Stimulated activated CD8-positive, alpha-beta memory T cell treated with anti-CD3 and anti-CD28 coated beads, Interleukin-2, amount 100 ng/mL, for 1 hour (primary cell): ENCODE results near the gene STPG2.

ENCODE experiments used
- DNase-seq, 2 donors: peaks; one replicate each; pipeline ENCODE4 v3.0.0-alpha.2; 2020; ENCODE audit warnings: low read depth in 2 of 2

Gene STPG2

GRCh38 chr4:98093662-98094061, 49.6 kb downstream of the STPG2 start:
- DNase-seq = no peak

GRCh38 chr4:98092833-98093439, 50.3 kb downstream of the STPG2 start:
- no peak for DNase-seq

- no peak for DNase-seq
Measured at GRCh38 chr4:98081936-98082335, 61.3 kb downstream of the STPG2 start.

GRCh38 chr4:98068495-98068894, 74.8 kb downstream of the STPG2 start:
- DNase-seq = no peak

GRCh38 chr4:98055800-98056501, 87.3 kb downstream of the STPG2 start:
- DNase-seq = no peak

- DNase-seq = no peak
Measured at GRCh38 chr4:98046665-98047064, 96.6 kb downstream of the STPG2 start.

- no peak for DNase-seq
Measured at GRCh38 chr4:98030059-98030458, 113.2 kb downstream of the STPG2 start.

GRCh38 chr4:98027827-98028226, 115.4 kb downstream of the STPG2 start:
- DNase-seq = no peak

GRCh38 chr4:98026362-98026761, 116.9 kb downstream of the STPG2 start:
- DNase-seq = no peak

GRCh38 chr4:98006814-98007412, 136.4 kb downstream of the STPG2 start:
- DNase-seq = no peak

GRCh38 chr4:98006060-98006459, 137.2 kb downstream of the STPG2 start:
- no peak for DNase-seq

- DNase-seq = no peak
Measured at GRCh38 chr4:98000940-98001339, 142.3 kb downstream of the STPG2 start.

GRCh38 chr4:97998203-97998602, 145.1 kb downstream of the STPG2 start:
- DNase-seq = no peak

- DNase-seq = no peak
Measured at GRCh38 chr4:97994765-97995465, 148.4 kb downstream of the STPG2 start.

GRCh38 chr4:97990409-97990808, 152.9 kb downstream of the STPG2 start:
- DNase-seq = no peak

- DNase-seq = no peak
Measured at GRCh38 chr4:97987019-97987648, 156.1 kb downstream of the STPG2 start.

GRCh38 chr4:97984545-97985131, 158.6 kb downstream of the STPG2 start:
- DNase-seq = no peak

GRCh38 chr4:97978791-97979488, 164.3 kb downstream of the STPG2 start:
- no peak for DNase-seq

GRCh38 chr4:97953171-97953941, 189.9 kb downstream of the STPG2 start:
- DNase-seq = no peak

- DNase-seq = no peak
Measured at GRCh38 chr4:97952763-97953162, 190.5 kb downstream of the STPG2 start.
